GM12873 (cell line): ENCODE results near the gene CLEC1A.

Experiments used
- CTCF ChIP-seq: IDR thresholded peaks from 2 replicates; pipeline ENCODE4 v1.5.1; 2012; ENCODE audit warnings: low read depth, mild to moderate bottlenecking, moderate library complexity, low read length, control low read depth; ENCODE audit not compliant: insufficient read depth; ENCODE audit errors: missing control alignments

The CLEC1A gene

DNA sequence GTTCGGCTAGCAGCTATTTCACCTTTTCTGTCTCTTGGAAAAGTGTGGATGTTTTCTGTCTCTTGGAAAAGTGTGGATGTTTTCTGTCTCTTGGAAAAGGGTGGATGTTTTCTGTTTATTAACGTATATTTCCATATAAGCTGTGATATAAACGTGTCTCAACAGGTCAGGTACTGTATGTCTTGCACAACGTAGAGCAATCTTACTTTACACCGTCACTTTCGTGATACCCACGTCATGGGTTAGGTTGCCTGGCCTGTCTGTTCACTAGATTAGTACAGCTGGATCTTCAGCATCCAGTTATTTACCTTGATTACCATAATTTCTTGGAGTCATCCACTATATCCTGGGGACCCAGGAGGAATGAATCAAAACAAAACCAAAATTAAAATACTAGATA is 17.1 kb upstream of the CLEC1A start:
- no peak for TF ChIP-seq CTCF

GRCh38 chr12:10115311-10115710 is 16.5 kb upstream of the CLEC1A start:
- TF ChIP-seq CTCF = no peak

DNA sequence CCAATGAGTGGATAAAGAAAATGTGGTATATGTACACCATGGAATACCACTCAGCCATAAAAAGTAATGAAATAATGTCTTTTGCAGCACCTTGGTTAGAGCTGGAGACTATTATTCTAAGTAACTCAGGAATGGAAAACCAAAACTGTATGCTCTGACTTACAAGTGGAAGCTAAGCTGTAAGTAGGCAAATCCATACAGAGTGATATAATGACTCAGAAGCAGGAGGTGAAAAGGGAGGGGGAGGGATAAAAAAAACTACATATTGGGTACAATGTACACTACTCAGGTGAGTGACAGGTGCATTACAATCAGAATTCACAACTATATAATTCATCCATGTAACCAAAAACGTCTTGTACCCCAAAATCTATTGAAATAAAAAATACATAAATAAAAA is 15.1 kb upstream of the CLEC1A start:
- no peak for TF ChIP-seq CTCF

DNA sequence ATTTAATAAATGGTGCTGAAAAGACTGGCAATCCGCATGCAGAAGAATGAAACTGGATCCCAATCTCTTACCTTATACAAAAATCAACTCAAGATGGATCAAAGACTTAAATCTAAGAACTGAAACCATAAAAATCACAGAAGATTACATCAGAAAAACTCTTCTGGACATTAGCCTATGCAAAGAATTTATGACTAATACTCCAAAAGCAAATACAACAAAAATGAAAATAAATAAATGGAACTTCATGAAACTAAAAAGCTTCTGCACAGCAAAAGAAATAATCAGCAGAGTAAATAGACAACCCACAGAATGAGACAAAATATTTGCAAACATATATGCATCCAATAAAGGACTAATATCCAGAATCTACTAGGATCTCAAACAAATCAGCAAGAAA is 14.3 kb upstream of the CLEC1A start:
- no peak for TF ChIP-seq CTCF

DNA sequence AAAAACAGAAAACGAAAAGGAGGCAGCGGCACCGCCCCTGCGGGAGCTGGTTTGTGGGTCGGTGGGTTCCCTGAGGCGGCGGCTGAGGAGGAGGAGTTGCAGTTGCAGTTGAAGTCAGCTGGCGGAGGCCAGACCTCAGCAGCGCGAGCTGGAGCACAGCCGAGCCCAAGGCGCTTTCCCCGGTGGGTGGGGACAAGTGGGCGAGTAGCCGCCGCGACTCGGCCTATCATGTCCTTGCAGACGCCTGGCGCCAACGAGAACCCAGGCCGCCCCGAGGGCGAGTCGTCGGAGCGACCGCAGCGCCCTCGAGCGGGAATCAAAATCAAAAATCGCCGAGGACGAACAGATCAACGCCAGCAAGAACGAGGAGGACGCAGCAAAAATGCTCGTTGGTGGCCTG is 12.7 kb upstream of the CLEC1A start:
- no peak for TF ChIP-seq CTCF

DNA sequence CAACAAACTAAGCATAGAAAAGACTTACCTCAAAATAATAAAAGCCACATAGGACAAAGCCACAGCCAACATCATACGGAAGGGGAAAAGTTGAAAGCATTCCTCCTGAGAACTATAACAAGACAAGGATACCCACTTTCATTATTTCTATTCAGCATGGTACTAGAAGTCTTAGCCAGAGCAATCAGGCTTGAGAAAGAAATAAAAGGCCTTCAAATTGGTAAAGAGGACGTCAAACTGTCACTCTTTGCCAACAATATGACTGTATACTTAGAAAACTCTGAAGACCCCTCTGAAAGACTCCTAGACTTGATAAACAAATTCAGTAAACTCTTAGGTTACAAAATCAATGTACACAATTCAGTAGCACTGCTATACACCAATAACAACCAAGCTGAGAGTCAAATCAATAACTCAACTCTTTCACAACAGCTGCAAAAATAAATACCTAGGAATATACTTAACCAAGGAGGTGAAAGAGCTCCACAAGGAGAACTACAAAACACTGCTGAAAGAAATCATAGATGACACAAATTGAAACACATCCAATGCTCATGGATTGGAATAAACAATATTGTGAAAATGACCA is 11.6 kb upstream of the CLEC1A start:
- TF ChIP-seq CTCF = no peak

DNA sequence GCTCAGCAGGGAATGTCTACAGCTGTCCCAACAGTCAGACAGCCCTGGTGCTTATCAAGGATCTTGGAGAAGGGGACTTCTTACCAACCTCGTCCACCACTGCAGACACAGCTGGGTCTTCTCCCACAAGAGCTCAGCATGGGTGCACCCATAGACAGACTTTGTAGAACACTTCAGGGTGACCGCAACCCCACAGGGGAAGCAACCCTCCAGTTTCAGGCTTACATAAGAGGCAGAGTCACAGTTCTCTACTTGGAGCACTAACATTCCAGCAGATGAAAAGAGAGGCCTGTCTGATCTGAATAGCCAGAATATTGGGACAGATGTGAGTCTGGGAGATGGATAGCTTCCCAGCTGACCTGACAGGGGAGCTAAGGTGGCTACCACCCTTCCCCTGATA is 3.5 kb upstream of the CLEC1A start:
- no peak for TF ChIP-seq CTCF
